PC-3 (cell line): Measurements from ENCODE around the gene CDCP1.

Experiments used
- CTCF ChIP-seq: fragments of 300-600 bp; sonication (generic); conservative IDR thresholded peaks from 2 replicates; pipeline ENCODE4 v1.5.1; 2017; ENCODE audit warnings: antibody characterized with exemption, low read depth, mild to moderate bottlenecking, low read length
- EZH2 ChIP-seq: fragments of 300-600 bp; sonication (generic); IDR thresholded peaks from one replicate; pipeline ENCODE4 v1.6.1; 2017; ENCODE audit warnings: antibody characterized with exemption, mild to moderate bottlenecking, low read length; ENCODE audit not compliant: unreplicated experiment
- EZH2phosphoT487 ChIP-seq: fragments of 300-600 bp; sonication (generic); IDR thresholded peaks from 2 replicates; pipeline ENCODE4 v1.6.1; 2018; ENCODE audit warnings: mild to moderate bottlenecking, antibody characterized with exemption, low read length, borderline replicate concordance

GRCh38 chr3:45056608-45057301 is 89.4 kb downstream of the CDCP1 start:
- TF ChIP-seq CTCF, result no peak
- TF ChIP-seq EZH2, result no peak
- TF ChIP-seq EZH2phosphoT487, result no peak
